ENCODE data around the gene ALDH3B2. TPM values are rescaled to one million over a fixed set of nuclear protein-coding genes. Genes with fewer than 3 reads are reported as not detected.
"Not testable (repeated sequence)": the region's sequence is repeated elsewhere in the genome, so short reads cannot be mapped to it uniquely, and the experiment has no call there.

ALDH3B2 gene
- polyA plus RNA-seq, 1 donor = not detected

DNA sequence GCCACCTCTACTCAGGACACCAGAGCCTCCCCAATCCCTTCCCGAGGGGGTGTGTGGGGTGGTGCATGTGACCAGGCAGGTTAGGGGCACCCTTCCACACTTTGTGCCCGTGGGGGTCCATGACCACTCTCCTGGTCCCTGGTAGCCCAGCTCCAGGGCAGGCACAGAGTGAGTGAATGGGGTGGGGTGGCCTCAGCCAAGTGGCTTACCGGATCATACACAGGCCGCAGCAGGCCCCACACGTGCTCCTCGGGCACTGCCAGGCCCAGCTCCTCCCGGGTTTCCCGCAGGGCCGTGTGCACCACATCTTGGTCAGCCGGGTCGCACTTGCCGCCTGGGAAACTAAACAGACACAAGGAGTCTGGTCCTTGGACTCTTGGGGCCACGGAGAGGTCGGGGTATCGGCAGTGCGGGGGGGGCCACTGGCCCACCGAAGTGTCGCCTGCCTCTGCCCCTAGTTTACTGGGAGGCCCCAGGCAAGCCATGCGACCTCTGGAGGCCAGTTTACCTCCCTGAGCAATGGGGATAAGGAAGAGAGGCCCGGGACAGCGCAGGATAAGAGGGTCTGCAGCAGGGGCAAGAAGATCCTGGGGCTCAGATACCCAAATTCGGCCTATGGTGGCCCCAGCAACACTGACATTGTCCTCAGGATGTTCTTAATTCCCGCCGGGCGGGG is 45.6 kb downstream of the ALDH3B2 start:
- H3K27ac ChIP-seq (ENCODE audit: low read length) = no peak overlapping the region
- H3K4me3 ChIP-seq (ENCODE audit: low read length) = no peak overlapping the region
- no peaks in the 10 kb centered on the region for H3K9me3 ChIP-seq (ENCODE audit: control insufficient read depth, low read depth, low read length)
- DNase-seq = no peak
- no peaks in the 10 kb centered on the region for H3K27me3 ChIP-seq (ENCODE audit: control insufficient read depth, insufficient read depth, low read length)
- no CpG with 5 or more reads among the region's 25 CpGs for WGBS (ENCODE audit: insufficient coverage, low lambda C conversion rate)
- H3K36me3 ChIP-seq (ENCODE audit: control insufficient read depth, insufficient read depth, low read length) = no peaks in the 10 kb centered on the region
- H3K4me1 ChIP-seq (ENCODE audit: control insufficient read depth, insufficient read depth, low read length) = peaks cover 42% of the 10 kb centered on the region

GRCh38 chr11:67627812-67628624 is 46.4 kb downstream of the ALDH3B2 start:
- no CpG with 5 or more reads among the region's 15 CpGs for WGBS (ENCODE audit: insufficient coverage, low lambda C conversion rate)
- peaks cover 34% of the 10 kb centered on the region for H3K4me1 ChIP-seq (ENCODE audit: control insufficient read depth, insufficient read depth, low read length)
- H3K36me3 ChIP-seq (ENCODE audit: control insufficient read depth, insufficient read depth, low read length) = no peaks in the 10 kb centered on the region
- no peak for DNase-seq
- H3K4me3 ChIP-seq (ENCODE audit: low read length) = no peak overlapping the region
- no peak overlapping the region for H3K27ac ChIP-seq (ENCODE audit: low read length)
- H3K27me3 ChIP-seq (ENCODE audit: control insufficient read depth, insufficient read depth, low read length) = no peaks in the 10 kb centered on the region
- H3K9me3 ChIP-seq (ENCODE audit: control insufficient read depth, low read depth, low read length) = no peaks in the 10 kb centered on the region

GRCh38 chr11:67627441-67627811 is 47.0 kb downstream of the ALDH3B2 start:
- no CpG with 5 or more reads among the region's 6 CpGs for WGBS (ENCODE audit: insufficient coverage, low lambda C conversion rate)
- Histone ChIP-seq H3K36me3 (ENCODE audit: control insufficient read depth, insufficient read depth, low read length) (no peaks in the 10 kb centered on the region), H3K27ac (ENCODE audit: low read length) (no peak overlapping the region), H3K27me3 (ENCODE audit: control insufficient read depth, insufficient read depth, low read length) (no peaks in the 10 kb centered on the region), H3K4me1 (ENCODE audit: control insufficient read depth, insufficient read depth, low read length) (peaks cover 29% of the 10 kb centered on the region), H3K9me3 (ENCODE audit: control insufficient read depth, low read depth, low read length) (no peaks in the 10 kb centered on the region), H3K4me3 (ENCODE audit: low read length) (no peak overlapping the region)
- no peak for DNase-seq

GRCh38 chr11:67626970-67627369 is 47.5 kb downstream of the ALDH3B2 start:
- Histone ChIP-seq H3K36me3 (ENCODE audit: control insufficient read depth, insufficient read depth, low read length) (no peaks in the 10 kb centered on the region), H3K9me3 (ENCODE audit: control insufficient read depth, low read depth, low read length) (no peaks in the 10 kb centered on the region), H3K4me3 (ENCODE audit: low read length) (no peak overlapping the region), H3K27me3 (ENCODE audit: control insufficient read depth, insufficient read depth, low read length) (no peaks in the 10 kb centered on the region), H3K4me1 (ENCODE audit: control insufficient read depth, insufficient read depth, low read length) (peaks cover 24% of the 10 kb centered on the region), H3K27ac (ENCODE audit: low read length) (no peak overlapping the region)
- no CpG with 5 or more reads among the region's 10 CpGs for WGBS (ENCODE audit: insufficient coverage, low lambda C conversion rate)
- no peak for DNase-seq

DNA sequence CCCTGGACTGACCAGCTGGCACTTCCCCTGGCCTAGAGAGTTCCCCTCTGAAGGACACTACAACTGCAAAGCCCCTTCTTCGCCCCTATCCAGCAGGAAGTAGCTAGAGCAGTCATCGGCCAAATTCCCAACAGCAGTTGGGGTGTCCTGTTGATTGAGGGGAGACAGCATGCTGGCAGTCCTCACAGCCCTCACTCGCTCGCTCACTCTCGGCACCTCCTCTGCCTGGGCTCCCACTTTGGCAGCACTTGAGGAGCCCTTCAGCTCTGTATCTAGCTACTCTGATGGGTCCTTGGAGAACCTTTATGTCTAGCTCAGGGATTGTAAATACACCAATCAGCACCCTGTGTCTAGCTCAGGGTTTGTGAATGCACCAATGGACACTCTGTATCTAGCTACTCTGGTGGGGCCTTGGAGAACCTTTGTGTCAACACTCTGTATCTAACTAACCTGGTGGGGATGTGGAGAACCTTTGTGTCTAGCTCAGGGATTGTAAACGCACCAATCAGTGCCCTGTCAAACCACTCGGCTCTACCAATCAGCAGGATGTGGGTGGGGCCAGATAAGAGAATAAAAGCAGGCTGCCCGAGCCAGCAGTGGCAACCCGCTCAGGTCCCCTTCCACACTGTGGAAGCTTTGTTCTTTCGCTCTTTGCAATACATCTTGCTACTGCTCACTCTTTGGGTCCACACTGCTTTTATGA is 48.1 kb downstream of the ALDH3B2 start:
- not testable (repeated sequence) for H3K27ac ChIP-seq (ENCODE audit: low read length); H3K27me3 ChIP-seq (ENCODE audit: control insufficient read depth, insufficient read depth, low read length); H3K9me3 ChIP-seq (ENCODE audit: control insufficient read depth, low read depth, low read length); DNase-seq; H3K4me3 ChIP-seq (ENCODE audit: low read length); H3K36me3 ChIP-seq (ENCODE audit: control insufficient read depth, insufficient read depth, low read length)
- WGBS (ENCODE audit: insufficient coverage, low lambda C conversion rate) = 100% methylated on average over 1 of the region's 10 CpGs
- H3K4me1 ChIP-seq (ENCODE audit: control insufficient read depth, insufficient read depth, low read length) = peaks cover 17% of the 10 kb centered on the region

DNA sequence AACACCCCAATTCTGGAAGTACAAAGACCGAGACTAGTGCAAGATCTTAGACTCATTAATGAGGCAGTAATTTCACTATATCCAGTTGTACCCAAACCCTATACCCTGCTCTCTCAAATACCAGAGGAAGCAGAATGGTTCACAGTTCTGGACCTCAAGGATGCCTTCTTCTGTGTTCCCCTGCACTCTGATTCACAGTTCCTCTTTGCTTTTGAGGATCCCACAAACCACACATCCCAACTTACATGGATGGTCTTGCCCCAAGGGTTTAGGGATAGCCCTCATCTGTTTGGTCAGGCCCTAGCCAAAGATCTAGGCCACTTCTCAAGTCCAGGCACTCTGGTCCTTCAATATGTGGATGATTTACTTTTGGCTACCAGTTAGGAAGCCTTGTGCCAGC is 50.6 kb downstream of the ALDH3B2 start:
- H3K9me3 ChIP-seq (ENCODE audit: control insufficient read depth, low read depth, low read length); H3K27ac ChIP-seq (ENCODE audit: low read length); H3K36me3 ChIP-seq (ENCODE audit: control insufficient read depth, insufficient read depth, low read length); H3K4me1 ChIP-seq (ENCODE audit: control insufficient read depth, insufficient read depth, low read length); H3K4me3 ChIP-seq (ENCODE audit: low read length); H3K27me3 ChIP-seq (ENCODE audit: control insufficient read depth, insufficient read depth, low read length); DNase-seq: not testable (repeated sequence)
- WGBS (ENCODE audit: insufficient coverage, low lambda C conversion rate) = no CpG with 5 or more reads among the region's 1 CpG

DNA sequence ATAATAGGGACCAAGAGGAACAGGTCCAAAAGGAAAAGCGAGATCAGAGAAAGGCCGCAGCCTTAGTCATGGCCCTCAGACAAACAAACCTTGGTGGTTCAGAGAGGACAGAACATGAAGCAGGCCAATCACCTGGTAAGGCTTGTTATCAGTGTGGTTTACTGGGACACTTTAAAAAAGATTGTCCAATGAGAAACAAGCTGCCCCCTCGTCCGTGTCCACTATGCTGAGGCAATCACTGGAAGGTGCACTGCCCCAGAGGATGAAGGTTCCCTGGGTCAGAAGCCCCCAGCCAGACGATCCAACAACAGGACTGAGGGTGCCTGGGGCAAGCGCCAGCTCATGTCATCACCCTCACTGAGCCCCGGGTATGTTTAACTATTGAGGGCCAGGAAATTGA is 51.5 kb downstream of the ALDH3B2 start:
- no CpG with 5 or more reads among the region's 7 CpGs for WGBS (ENCODE audit: insufficient coverage, low lambda C conversion rate)
- not testable (repeated sequence) for H3K36me3 ChIP-seq (ENCODE audit: control insufficient read depth, insufficient read depth, low read length); H3K4me3 ChIP-seq (ENCODE audit: low read length)

DNA sequence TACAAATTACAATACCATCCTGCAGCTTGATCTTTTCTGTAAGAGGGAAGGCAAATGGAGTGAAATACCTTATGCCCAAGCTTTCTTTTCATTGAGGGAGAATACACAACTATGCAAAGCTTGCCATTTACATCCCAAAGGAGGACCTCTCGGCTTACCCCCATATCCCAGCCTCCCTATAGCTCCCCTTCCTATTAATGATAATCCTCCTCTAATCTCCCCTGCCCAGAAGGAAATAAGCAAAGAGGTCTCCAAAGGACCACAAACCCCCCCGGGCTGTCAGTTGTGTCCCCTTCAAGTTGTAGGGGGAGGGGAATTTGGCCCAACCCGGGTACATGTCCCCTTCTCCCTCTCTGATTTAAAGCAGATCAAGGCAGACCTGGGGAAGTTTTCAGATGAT is 52.5 kb downstream of the ALDH3B2 start:
- not testable (repeated sequence) for H3K36me3 ChIP-seq (ENCODE audit: control insufficient read depth, insufficient read depth, low read length); DNase-seq
- no CpG with 5 or more reads among the region's 3 CpGs for WGBS (ENCODE audit: insufficient coverage, low lambda C conversion rate)

More for the DNA sequence above, 51.5 kb downstream of the ALDH3B2 start:
- H3K9me3 ChIP-seq (ENCODE audit: control insufficient read depth, low read depth, low read length); H3K4me1 ChIP-seq (ENCODE audit: control insufficient read depth, insufficient read depth, low read length); H3K27ac ChIP-seq (ENCODE audit: low read length); DNase-seq; H3K27me3 ChIP-seq (ENCODE audit: control insufficient read depth, insufficient read depth, low read length): not testable (repeated sequence)

DNA sequence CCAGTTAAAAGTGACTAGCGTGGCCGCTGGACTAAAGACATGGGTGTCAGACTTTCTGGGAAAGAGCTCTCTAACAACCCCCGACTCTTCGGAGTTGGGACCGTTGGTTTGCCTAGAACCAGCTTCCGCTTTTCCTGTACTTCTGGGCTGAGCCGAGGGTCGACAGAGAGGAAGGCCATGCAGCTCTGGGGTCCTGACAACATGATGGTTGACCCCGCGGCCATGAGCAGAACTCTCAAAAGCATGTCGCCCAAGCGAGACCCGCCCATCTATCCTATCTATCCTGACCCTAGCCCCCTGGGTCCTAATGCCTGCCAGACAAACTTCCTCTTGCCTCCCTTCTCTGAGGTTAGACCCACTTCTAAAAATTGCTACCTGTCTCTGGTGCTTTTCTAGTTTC is 53.8 kb downstream of the ALDH3B2 start:
- H3K4me1 ChIP-seq (ENCODE audit: control insufficient read depth, insufficient read depth, low read length); H3K27me3 ChIP-seq (ENCODE audit: control insufficient read depth, insufficient read depth, low read length); DNase-seq; H3K4me3 ChIP-seq (ENCODE audit: low read length); H3K36me3 ChIP-seq (ENCODE audit: control insufficient read depth, insufficient read depth, low read length); H3K9me3 ChIP-seq (ENCODE audit: control insufficient read depth, low read depth, low read length); H3K27ac ChIP-seq (ENCODE audit: low read length): not testable (repeated sequence)
- no CpG with 5 or more reads among the region's 13 CpGs for WGBS (ENCODE audit: insufficient coverage, low lambda C conversion rate)

More for the DNA sequence above, 52.5 kb downstream of the ALDH3B2 start:
- H3K27me3 ChIP-seq (ENCODE audit: control insufficient read depth, insufficient read depth, low read length); H3K4me1 ChIP-seq (ENCODE audit: control insufficient read depth, insufficient read depth, low read length); H3K27ac ChIP-seq (ENCODE audit: low read length); H3K9me3 ChIP-seq (ENCODE audit: control insufficient read depth, low read depth, low read length); H3K4me3 ChIP-seq (ENCODE audit: low read length): not testable (repeated sequence)

- not testable (repeated sequence) for H3K4me3 ChIP-seq (ENCODE audit: low read length); H3K4me1 ChIP-seq (ENCODE audit: control insufficient read depth, insufficient read depth, low read length); H3K36me3 ChIP-seq (ENCODE audit: control insufficient read depth, insufficient read depth, low read length); DNase-seq; H3K9me3 ChIP-seq (ENCODE audit: control insufficient read depth, low read depth, low read length); H3K27ac ChIP-seq (ENCODE audit: low read length)
- WGBS (ENCODE audit: insufficient coverage, low lambda C conversion rate) = no CpG with 5 or more reads among the region's 33 CpGs
- peaks cover 12% of the 10 kb centered on the region for H3K27me3 ChIP-seq (ENCODE audit: control insufficient read depth, insufficient read depth, low read length)
These were observed 54.5 kb downstream of the ALDH3B2 start for GRCh38 chr11:67619683-67620618.

Data from large intestine (tissue), 3 donors.